GM08714 (cell line): ENCODE results near the gene APBA3.
"Not testable (repeated sequence)": the region's sequence is repeated elsewhere in the genome, so short reads cannot be mapped to it uniquely, and the experiment has no call there.

Experiments used
- H3K4me3 ChIP-seq: fragments of 200-500 bp; sonication (Bioruptor generic); 2 replicates; pipeline ENCODE4 v1.5.1; 2014; ENCODE audit warnings: mild to moderate bottlenecking, low read length, inconsistent platforms
- ZNF274 ChIP-seq: IDR thresholded peaks from 2 replicates; pipeline ENCODE4 v1.6.1; 2012; ENCODE audit warnings: mild to moderate bottlenecking, low read depth, low read length

Gene APBA3

DNA sequence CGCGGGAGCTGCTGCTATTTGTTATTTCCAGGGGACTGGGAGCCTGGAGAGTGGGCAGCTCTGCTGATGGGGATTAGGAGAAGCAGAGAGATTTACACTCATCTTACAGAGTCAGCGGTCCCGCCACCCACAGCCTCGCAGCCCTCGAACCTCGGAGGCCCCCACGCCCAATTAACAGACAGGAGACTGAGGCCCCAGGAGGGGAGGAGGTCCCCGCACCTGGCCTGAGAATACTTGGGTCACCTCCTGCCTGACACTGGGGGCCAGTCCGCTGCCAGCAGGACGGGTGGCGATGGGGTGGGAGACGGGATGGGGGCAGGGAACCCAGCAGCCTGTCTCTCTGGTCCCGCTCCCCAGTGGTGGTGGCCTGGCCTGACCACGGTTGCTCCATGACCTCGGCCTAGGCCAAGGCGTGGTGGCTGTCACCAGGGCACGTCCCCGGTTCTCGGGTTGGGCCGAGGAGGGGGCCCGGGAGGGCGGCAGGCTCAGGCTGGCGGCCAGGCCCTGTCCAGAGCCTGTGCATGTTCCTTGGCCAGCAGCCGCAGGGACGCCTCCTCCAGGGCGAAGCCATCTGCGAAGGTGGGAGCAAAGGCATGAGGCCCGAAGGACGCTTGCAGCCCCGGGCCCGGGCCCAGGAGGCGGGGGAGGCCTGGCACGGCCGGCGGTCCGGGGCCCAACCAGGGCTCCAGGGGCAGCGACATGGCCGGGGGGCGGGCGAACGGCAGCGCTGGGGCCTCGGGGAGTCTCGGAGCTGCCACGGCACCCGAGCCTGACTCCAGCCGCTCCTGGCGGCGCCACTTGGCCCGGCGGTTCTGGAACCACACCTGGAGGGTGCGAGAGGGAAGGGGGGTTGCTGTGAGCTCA lies 8.9 kb upstream of the APBA3 start:
- H3K4me3 ChIP-seq: no peak overlapping the region
- TF ChIP-seq ZNF274: no peak

DNA sequence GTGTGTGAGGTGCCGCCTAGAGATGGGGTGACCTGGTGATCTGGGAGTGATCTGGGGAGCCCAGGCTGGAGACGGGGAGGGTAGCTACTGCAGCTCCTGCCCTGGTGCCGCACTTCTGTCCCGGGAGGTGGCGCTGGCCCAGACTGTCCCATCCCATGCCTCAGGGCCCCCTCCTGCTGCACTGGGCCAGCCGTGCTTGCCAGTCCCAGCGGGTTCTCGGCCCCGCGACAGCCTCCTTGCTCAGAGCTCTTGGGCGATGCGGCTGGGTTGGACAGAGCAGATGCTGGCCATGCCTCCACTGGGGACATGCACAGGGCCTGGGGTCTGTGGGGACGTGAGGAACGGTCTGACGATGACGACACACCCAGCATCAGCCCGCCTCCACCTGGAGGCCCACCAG lies 8.0 kb upstream of the APBA3 start:
- H3K4me3 ChIP-seq: no peak overlapping the region
- no peak for TF ChIP-seq ZNF274

DNA sequence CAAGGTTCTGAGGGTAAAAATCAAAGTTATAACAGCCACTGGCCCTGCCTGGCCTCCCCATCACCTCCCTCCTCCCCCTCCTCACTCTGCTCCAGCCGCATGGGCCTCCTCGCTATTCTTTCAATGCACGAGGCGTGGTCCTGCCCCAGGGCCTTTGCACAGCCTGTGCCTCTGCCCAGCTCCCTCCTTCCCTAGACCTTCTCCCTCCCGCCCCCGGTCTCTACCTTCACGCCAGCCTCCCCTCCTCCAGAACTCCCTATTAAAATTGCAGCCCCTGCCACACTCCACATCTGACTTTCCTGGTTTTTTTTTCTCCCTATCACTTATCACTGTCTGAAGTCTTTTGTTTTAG lies 7.2 kb upstream of the APBA3 start:
- H3K4me3 ChIP-seq: no peak overlapping the region
- no peak for TF ChIP-seq ZNF274

DNA sequence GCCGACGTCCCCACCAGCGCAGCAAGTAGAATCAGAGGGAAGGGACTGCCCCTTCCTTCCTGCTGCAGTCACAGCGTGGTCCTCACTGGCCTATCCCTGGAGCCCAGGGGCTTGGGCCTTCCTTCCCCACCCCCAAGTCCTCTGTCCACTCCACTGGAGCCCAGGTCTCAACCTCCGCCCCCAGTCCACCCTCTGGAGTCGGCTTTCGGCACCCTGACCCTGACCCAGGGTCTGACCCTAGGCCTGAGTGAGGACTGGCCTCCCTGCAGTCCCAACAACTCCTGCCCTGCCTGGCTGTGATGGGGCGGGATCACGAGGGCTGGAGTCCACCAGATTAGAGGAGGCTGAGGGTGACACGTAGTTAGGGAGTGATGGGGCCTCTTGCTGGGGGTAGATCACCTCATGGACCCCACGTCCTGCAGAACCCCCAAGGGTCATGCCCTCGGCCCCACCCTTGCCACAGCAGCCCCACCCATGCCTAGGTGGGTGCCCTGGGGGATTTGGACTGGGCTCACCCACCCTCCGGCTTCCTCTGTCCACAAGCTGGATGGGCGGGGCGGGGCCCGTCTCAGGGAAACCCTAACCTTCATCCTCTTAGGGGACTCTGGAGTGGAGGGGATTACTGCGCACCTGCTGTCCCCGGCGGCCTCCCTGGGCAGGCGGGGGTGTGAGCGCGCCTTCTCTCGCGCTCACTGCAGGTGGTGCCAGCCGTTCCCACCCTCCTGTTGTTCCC lies 6.7 kb upstream of the APBA3 start:
- no peak for TF ChIP-seq ZNF274
- H3K4me3 ChIP-seq: no peak overlapping the region

DNA sequence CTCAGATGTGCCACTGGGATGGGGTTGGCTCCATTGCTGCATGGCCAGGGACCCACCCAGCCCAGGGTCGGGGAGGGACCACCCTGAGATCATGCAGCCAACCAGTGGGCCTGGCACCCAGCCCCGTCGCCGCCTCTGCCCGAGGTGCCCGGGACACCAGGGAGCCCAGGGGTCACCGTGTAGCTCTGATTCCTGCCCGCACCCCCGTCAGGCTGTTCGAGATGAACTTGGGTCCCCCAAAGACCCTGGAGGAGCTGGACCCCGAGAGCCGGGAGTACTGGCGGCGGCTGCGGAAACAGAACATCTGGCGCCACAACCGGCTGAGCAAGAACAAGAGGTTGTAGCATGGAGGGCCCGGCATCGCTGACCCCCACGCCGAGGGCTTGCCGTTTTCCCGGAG lies 5.6 kb upstream of the APBA3 start:
- H3K4me3 ChIP-seq: no peak overlapping the region
- TF ChIP-seq ZNF274: no peak

DNA sequence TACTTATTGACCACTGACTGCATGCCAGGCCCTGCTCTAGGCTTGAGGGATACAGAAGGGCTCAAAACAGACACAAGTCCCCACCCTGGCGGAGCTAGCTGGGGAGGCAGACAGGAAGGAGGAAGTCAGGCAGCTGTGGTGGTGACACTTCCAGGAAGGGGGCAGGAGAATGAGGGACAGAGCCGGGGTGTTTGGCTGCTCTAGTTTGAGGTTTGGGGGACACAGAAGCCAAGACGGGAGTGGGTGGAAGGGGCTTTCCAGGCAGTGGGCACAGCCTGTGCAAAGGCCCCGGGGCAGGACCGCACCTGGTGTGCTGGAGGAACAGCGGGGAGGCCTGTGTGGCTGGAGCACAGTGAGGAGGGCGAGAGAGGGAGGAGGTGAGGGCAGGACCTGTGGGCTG lies 5.0 kb upstream of the APBA3 start:
- H3K4me3 ChIP-seq: no peak overlapping the region
- TF ChIP-seq ZNF274: no peak

DNA sequence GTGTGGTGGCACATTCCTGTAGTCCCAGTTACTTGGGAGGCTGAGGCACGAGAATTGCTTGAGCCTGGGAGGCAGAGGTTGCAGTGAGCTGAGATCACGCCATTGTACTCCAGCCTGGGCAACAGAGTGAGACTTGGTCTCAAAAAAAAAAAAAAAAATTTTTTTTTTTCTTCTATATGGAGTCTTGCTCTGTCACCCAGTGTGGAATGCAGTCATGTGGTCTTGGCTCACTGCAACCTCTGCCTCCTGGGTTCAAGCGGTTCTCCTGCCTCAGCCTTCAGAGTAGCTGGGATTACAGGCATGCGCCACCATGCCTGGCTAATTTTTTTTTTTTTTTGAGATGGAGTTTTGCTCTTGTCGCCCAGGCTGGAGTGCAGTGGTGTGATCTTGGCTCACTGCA lies 4.3 kb upstream of the APBA3 start:
- H3K4me3 ChIP-seq: not testable (repeated sequence)

DNA sequence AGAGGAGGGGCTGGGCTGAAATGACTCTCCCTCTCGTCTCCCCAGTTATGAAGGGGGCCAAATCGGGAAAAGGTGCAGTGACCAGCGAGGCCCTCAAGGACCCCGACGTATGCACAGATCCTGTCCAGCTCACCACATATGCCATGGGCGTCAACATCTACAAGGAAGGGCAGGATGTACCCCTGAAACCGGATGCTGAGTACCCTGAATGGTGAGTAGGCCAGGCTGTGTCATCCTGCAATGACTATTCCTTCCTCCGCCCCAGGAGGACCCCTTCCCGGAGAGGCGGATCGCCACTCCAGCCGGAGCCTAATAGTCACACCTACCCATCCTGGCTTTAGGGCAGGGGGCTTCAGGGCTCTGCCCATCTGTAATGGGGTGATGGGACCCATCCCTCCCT lies 3.6 kb upstream of the APBA3 start:
- no peak overlapping the region for H3K4me3 ChIP-seq
- TF ChIP-seq ZNF274: no peak

DNA sequence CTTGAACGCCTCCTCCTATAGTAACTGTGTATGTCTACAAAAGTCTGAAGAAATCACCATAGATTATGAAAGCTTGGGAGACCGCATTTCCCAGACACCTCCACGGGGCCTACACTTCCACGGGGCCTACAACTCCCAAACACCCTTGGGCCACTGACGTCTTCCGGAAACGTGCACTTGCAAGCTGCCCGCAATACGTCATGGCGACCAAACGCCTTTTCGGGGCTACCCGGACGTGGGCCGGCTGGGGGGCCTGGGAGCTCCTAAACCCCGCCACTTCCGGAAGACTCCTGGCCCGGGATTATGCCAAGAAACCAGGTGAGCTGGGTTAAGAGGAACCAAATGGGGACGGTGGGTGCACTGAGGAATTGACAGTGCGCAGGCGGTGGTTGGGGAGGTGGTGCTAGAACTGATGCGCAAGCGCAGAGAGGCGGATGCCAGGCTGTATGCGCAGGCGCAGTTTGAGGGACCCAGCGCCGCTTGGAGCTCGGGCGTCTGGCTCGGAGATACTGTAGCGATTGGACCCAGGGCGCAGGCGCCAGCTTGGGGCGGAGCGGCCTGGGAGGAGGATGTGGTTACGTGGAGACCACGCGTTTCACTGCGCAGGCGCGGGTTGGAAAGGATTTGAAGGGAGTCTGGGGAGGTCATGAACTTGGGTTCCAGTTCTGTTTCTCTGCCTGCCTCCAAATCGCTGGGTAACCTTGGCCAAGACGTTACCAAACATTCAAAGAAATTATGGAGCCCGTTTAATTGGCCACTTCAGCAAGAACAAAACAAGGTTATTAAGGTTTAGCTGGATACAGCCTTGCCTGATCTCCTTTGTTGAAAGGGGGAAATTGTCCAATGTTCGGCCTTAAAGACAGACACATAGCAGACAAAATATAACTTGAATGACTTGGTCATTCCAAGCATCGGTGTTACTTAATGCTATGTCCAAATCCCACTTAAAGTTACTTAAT lies 1.3 kb upstream of the APBA3 start, which contains the start of gene MRPL54:
TSS of gene MRPL54 (plus strand) at position 182 of the 959 bp plus-strand sequence. CDS start at position 201, 19 bp downstream.
- peak within 1 kb of the TSS; percentile 96 for H3K4me3 ChIP-seq
- TF ChIP-seq ZNF274: no peak

DNA sequence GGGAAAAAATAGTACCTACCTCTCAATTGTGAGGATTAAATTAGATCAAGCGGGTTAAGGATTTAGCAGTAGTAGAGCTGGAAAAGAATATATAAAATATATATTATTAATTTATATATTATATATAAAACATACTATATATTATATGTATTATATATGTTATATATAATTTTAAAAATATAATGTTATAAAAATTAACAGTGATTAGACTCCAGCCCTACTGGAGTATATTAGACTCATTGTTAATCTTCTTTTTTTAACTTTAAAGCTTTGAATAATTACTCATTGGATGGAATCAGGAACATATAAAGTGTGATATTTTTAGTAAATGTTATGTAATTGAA lies 610 bp upstream of the APBA3 start:
- TF ChIP-seq ZNF274: no peak
- no peak overlapping the region; the same call in 1 of the 2 replicates for H3K4me3 ChIP-seq

DNA sequence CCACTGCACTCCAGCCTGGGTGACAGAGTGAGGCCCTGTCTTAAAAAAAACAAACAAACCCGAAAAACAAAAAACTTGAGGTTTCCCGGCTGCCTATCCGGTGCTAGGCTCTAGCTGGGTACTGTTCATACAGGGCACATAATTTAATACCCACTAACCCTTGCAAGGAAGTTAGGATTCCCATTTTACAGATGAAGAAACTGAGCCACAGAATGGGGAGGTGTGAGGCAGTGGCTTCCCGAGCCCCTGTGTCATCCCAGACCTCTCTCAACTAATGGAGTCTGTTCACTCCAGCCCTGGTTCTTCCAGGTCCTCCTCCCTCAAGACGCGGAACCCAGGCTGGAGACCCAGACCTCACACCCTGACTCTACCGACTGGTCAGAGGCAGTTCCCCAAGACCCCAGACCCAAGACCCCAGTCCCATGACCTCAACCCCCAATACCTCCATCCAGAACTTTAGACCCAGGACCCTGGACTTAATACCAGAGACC lies 576 bp downstream of the APBA3 start:
- peak overlapping the region; percentile 96 for H3K4me3 ChIP-seq
- TF ChIP-seq ZNF274: no peak

DNA sequence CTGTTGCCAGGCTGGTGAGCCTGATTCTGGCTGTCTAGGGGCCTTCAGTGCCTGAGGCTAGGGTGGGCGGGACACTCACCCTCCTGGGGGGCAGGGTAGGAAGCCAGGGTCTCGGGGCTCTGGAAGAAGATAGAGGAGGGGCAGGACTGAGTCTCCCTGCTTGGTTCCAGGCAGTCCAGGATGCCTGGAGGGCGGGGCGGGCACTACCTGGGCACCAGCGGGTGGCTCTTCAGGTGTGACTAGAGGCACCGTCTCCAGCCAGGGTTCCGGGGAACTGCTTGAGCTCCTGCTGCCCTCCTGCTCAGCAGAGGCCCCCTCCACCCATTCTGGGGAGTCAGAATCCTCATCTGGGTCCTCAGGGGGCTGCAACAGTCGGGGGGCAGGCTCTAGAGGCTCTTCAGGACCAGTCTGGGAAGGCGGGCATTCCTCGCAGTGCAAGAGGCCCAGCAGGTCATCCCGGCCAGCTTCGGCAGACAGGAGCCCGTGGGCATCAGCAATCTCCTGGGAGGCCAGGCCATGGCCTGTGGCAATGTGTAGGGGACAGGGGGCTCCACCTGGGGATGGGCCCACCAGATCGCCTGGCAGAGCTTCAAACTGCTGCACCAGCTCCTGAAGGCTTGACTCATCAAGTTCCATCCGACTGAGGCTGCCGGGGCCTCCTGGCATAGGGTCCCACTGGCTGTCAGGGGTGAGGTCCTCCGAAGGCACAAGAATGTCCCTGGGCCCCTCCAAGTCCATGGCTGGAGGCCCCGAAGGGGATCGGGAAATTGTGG lies 1.8 kb downstream of the APBA3 start:
- no peak overlapping the region for H3K4me3 ChIP-seq
- TF ChIP-seq ZNF274: no peak

DNA sequence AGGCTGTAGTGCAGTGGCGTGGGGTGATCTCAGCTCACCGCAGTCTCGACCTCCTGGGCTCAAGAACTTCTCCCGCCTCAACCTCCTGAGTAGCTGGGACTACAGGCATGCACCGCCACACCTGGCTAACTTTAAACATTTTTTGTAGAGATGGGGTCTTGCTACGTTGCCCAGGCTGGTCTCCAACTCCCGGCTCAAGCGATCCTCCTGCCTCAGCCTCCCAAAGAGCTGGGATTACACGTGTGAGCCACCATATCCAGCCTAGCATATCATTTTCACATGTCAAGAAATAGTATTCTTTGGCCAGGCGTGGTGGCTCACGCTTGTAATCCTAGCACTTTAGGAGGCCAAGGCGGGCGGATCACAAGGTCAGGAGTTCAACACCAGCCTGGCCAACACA lies 3.2 kb downstream of the APBA3 start:
- not testable (repeated sequence) for H3K4me3 ChIP-seq

DNA sequence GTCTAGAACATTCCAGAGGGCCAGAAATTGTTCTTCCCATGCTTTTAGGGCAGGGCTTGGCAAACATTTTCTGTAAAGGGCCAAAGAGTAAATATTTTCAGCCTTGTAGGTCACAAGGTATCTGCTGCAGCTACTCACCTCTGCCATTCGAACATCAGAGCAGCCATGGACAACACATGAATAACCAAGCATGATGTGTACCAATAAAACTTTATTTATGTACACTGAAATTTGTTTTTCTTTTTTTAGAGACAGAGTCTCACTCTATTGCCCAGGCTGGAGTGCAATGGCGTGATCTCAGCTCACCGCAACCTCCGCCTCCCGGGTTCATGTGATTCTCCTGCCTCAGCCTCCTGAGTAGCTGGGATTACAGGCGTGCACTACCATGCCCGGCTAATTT lies 3.8 kb downstream of the APBA3 start:
- H3K4me3 ChIP-seq: not testable (repeated sequence)
